ENCODE measurements around the gene KRTAP4-9.

DNA sequence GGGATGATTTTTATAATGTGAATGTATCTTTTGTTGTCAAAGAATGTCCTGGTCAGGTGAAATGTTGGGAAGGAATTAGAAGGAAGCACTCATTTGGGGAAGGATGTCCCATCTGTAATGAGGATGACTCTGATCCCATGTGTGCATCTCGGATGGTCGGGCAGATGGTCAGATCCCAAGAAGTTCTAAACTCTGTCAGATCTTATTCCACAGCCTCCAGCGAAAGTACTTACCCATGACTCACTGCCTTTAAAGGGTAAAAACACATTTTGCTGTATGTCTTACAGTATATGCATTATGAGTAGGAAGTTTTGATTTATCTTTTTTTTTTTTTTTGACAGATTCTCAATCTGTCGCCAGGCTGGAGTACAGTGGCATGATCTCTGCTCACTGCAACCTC, 13.5 kb downstream of the KRTAP4-9 start:
- TF ChIP-seq, protein P1, sequence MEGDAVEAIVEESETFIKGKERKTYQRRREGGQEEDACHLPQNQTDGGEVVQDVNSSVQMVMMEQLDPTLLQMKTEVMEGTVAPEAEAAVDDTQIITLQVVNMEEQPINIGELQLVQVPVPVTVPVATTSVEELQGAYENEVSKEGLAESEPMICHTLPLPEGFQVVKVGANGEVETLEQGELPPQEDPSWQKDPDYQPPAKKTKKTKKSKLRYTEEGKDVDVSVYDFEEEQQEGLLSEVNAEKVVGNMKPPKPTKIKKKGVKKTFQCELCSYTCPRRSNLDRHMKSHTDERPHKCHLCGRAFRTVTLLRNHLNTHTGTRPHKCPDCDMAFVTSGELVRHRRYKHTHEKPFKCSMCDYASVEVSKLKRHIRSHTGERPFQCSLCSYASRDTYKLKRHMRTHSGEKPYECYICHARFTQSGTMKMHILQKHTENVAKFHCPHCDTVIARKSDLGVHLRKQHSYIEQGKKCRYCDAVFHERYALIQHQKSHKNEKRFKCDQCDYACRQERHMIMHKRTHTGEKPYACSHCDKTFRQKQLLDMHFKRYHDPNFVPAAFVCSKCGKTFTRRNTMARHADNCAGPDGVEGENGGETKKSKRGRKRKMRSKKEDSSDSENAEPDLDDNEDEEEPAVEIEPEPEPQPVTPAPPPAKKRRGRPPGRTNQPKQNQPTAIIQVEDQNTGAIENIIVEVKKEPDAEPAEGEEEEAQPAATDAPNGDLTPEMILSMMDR (IDR thresholded peaks at IDR 0.05 in 2 of 3, conservative IDR thresholded peaks at IDR 0.05 in 1 of 3; ENCODE audit: control insufficient read depth in 2 of 3, extremely low read depth in 1 of 3, insufficient read depth in 1 of 3, low read depth in 3 of 3, low read length in 3 of 3): no peak
- TF ChIP-seq POLR2AphosphoS2 (IDR thresholded peaks at IDR 0.05; ENCODE audit: low read depth, low read length): no peak
- no peak for TF ChIP-seq FOS (IDR thresholded peaks at IDR 0.05; ENCODE audit: borderline replicate concordance, extremely low read depth, insufficient read length)
- TF ChIP-seq, protein P2, sequence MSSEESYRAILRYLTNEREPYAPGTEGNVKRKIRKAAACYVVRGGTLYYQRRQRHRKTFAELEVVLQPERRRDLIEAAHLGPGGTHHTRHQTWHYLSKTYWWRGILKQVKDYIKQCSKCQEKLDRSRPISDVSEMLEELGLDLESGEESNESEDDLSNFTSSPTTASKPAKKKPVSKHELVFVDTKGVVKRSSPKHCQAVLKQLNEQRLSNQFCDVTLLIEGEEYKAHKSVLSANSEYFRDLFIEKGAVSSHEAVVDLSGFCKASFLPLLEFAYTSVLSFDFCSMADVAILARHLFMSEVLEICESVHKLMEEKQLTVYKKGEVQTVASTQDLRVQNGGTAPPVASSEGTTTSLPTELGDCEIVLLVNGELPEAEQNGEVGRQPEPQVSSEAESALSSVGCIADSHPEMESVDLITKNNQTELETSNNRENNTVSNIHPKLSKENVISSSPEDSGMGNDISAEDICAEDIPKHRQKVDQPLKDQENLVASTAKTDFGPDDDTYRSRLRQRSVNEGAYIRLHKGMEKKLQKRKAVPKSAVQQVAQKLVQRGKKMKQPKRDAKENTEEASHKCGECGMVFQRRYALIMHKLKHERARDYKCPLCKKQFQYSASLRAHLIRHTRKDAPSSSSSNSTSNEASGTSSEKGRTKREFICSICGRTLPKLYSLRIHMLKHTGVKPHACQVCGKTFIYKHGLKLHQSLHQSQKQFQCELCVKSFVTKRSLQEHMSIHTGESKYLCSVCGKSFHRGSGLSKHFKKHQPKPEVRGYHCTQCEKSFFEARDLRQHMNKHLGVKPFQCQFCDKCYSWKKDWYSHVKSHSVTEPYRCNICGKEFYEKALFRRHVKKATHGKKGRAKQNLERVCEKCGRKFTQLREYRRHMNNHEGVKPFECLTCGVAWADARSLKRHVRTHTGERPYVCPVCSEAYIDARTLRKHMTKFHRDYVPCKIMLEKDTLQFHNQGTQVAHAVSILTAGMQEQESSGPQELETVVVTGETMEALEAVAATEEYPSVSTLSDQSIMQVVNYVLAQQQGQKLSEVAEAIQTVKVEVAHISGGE (CRISPR knock-in tag; IDR thresholded peaks at IDR 0.05): no peak
- no peak for TF ChIP-seq LARP7 (IDR thresholded peaks at IDR 0.05)
- TF ChIP-seq SMC3 (IDR thresholded peaks at IDR 0.05; ENCODE audit: borderline replicate concordance, low read length): no peak
- TF ChIP-seq ESRRA (IDR thresholded peaks at IDR 0.05; ENCODE audit: low read length): no peak
- no peak for TF ChIP-seq WRNIP1 (IDR thresholded peaks at IDR 0.05; ENCODE audit: borderline replicate concordance, low read depth, low read length)
- TF ChIP-seq FOXM1 (IDR thresholded peaks at IDR 0.05; ENCODE audit: low read depth, low read length): no peak
- TF ChIP-seq ZZZ3 (IDR thresholded peaks at IDR 0.05; ENCODE audit: control insufficient read depth, insufficient read length, low read depth): no peak
- TF ChIP-seq POLR2A (IDR thresholded peaks at IDR 0.05; ENCODE audit: low read depth, low read length): no peak
